HG03354 (cell line): ENCODE measurements around the gene CETP.
"Not testable (repeated sequence)": the region's sequence is repeated elsewhere in the genome, so short reads cannot be mapped to it uniquely, and the experiment has no call there.

Experiments used
- ATAC-seq: cut with Tn5 transposase; IDR thresholded peaks from one replicate; pipeline ENCODE4 v1.9.1; 2021; ENCODE audit warnings: mild to moderate bottlenecking; ENCODE audit not compliant: unreplicated experiment, poor library complexity, severe bottlenecking

CETP gene

DNA sequence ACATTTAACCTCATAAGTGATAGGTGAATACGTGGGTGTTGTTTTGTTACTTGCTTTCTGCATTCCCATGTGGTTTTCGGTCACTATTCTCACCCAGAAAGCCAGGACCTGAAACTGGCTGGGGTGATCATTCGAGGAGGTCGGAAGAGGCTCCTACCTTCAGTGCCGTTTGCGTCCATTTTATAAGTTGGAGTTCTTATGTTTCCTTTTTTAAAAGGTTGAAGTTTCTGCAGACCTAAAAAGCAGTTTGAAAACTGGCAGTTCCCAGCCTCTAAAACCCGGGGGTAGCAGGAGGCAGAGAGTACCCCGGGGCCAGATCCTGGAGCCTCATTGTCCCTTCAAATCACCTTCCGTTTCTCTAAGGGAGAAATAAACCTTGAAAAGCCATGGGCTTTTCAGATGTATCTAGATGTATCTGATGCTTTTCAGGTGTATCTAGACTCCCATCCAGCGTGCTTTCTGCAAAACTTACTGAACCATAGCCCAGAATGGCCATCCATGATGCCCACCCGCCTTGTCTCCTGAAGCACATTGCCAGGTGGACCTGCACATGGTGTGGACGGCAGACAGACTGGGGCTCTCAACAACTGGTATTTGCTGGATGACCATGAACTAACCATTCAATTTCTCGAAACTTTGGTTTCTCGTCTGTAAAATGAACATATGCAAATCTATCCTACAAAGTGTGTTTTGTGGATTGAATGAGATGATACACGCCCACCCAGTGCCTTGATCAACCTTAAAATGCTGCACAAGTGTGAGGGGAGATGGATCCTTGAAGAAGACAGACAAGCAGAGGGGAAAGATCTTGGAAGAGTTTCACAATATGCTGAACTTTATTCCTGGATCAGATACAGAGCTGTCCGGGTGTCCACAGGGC lies 28.9 kb downstream of the CETP start:
- ATAC-seq = no peak

DNA sequence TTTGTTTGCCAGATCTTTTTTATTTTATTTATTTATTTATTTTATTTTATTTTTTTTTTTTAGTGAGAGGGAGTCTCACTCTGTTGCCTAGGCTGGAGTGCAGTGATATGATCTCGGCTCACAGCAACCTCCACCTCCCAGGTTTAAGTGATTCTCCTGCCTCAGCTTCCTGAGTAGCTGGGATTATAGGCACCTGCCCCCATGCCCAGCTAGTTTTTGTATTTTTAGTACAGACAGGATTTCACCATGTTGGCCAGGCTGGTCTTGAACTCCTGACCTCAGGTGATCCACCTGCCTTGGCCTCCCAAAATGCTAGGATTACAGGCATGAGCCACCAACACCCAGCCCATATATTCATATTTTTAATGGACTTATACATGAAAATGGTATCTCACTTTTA lies 30.7 kb downstream of the CETP start:
- not testable (repeated sequence) for ATAC-seq

DNA sequence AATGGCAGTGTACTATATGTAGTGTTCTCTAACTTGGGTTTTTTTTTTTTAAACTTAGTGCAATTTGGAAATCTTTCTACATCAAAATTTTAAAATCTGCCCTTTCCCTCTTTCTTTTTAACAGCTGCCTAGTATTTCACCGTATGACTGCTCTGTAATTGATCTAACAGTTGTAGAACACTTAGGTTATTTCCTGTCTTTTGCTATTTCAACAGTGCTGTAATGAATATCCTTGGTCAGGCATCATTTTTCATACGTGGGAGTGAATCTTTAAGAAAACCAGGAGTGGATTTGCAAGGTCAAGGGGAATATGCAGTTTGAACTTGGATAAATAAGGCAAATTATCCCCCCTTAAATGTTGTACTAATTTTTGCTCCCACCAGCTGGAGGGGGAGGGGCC lies 31.5 kb downstream of the CETP start:
- no peak for ATAC-seq

DNA sequence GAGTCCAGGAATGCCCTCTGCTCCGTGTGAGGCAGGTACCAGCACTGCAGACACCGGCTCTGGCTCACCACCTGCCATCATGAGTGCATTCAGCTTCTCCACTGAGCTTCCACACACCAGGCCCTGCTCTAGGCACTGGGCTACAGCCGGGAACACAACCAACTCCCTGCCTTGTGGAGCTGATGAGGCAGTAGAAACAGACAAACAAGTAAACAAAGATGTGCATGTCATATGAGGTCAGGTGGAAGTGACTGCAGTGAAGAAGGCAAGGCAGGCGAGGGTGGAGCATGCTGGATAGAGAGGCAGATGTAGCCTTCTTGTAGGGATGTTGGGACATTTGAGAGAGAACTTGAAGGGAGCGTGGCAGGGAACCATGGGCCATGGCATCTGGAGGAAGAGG lies 32.6 kb downstream of the CETP start:
- ATAC-seq = no peak

DNA sequence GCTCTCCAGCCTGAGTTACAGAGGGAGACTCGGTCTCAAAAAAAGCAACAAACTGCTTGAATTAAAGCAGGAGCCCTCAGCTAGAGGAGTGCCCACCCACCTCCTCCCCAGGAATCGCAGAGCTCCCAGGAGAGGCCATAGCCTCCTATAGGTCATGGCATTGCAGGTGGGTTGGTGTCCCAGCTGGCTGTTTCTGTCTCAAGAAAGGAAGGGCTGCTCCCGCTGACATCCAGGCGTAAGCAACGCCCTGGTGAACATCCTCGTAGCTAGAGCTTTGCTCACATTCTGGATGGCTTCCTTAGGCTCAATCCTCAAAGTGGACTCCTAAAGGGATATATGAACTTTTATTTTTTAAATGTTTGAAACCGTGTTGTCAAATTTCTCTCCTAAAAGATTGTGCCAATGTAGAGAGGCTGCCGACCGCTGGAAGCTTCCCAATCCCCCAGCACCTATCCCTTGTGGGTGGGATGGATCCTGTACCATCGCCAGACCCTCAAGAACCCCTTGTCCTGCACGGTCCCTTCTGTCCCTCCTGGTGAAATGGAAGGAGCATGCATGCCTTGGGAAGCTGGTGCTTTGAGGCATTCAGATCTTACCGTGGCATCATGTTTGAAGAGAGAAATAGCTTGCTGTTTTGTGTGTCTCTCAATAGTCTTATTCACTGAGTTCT lies 33.5 kb downstream of the CETP start:
- no peak for ATAC-seq

DNA sequence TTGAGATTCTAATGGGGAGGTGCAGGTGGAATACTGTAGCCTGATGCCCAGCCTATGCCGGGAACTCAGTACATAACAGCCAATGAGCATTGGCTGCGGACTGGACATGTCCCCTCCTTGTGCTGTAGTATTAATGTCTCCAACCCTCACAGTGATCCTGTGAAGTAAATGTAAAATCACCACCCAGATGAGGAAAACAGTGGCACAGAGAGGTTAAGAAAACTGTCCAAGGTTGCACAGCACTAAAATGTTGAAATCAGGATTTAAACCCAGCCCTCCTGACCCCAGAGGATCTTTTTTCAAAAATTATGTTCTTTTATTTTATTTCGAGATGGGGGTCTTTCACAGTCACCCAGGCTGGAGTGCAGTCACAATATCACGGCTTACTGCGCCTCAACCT lies 35.5 kb downstream of the CETP start:
- ATAC-seq = no peak

DNA sequence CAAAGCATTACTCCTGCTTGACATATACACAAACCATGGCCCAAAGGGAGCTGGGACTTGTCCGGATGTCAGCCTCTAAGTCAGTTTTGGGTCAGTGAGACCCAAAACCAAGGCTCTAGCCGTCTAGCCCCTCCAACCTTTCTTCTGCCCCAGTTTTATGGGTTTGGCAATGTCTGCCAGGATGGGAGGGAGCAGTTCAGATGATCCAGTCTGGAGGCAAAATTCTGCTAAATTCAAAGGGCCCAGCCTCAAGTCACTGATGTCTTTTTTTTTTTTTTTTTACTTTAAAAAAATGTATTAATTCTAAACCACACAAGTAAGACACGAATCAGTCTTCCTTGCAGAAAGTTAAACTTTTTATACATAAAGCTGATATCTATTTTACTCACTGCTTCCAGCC lies 36.2 kb downstream of the CETP start:
- no peak for ATAC-seq

DNA sequence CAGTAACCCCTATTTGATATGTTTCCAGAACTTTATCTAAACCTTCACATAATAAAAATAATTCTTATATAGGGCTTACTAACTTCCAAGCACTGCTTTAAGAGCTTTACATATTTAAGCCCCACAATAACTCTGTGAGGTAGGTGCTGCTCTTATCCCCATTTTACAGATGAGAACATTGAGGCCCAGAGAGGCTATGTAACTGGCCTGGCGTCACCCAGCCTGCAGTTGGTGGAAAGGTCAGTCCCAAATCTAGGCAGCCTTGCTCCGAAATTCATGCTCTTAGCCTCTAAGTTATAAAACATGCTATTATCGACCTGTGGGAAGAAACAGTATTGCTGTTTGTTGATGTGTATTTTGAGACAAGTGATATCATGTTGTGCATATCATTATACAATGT lies 36.6 kb downstream of the CETP start:
- ATAC-seq = no peak

DNA sequence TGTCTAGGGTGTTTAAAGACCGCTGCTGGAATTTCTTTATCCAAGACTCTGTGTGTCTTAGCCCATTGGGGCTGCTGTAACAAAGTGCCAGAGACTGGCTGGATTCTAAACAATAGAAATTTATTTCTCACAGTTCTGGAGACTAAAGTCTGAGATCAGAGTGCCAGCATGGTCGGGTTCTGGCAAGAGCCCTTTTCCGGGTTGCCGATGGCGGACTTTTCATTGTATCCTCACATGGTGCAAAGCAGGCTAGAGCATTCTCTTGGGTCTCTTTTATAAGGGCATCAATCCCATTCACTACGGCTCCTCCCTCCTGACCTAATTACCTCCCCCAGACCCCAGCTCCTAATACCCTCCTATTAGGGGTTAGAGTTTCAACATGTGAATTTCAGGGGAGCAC lies 37.1 kb downstream of the CETP start:
- ATAC-seq = no peak

DNA sequence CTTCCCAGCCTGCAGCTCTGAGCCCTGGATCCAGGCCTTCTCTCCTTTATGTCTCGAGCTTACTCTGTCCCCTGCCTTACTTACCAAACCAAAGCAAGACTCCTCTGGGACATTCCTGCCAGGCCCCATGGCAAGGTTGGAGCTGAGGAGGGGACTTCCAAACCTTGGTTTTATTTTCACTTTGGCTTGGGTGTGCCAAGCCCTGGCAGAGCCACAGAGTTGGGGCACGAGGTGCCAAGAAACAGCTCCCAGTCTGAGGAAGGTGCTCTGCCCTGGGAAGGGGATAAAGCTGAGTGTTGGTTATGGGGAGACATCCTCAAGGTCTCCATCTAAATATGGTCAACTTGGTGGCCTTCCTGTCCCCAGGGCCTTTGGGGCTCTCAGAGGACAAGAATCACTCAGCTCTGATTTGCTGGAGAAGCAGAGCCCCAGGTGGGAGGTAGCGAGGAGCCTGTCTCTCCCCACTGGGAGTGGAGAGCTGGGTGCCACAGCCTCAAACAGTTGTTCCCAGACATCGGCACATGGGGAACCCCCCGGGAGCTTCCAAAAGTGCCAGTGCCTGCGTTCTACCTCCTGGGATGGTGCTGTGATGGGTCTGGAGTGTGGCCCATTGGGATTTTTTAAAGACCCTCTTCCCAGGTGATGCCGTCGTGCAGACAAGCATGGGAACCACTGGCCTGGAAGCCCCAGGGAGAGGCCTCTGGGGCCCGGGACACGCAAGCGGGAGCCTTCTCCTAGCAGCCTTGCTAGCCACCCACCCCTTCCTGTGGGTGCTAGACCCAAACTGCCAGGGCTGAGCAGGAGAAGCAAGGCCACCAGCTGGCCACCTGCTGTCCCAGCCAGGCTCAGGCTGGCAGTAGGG lies 37.9 kb downstream of the CETP start:
- peak; percentile 29 for ATAC-seq

DNA sequence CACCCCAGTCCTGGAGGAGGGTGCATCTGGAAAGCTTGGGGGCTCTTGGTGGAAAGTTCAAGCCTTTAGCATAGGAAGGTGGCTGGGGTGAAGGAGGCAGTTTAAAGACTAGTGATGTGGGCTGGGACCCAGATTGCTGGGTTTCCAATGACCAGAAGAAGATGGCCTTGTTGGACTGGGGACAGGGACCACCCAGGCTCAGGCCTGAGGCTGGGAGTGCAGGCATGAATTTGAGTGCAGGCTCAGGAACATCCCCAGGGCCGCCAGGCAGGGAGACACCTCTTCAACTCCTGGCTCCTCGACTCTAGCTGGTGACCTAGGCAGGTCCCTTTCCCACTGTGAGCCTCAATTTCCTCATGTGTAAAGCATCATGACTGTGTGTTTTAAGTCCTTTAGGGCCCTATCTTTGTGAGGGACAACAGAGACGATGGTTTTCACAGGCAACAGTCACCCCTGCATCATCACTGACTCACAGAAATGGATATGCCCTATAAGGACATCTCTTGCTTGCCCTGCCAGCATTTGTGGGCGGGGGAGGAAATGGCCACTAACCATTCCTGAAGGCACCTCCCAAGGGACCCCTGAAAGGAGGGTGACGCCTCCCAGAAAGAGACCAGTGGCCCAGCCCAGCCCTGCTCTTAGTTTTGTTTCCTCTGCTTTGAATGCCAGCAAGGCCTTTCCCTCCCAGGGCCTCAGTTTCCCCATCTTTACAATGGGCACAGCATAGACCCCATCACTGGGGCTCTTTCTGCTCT lies 38.7 kb downstream of the CETP start:
- peak; percentile 55 for ATAC-seq

DNA sequence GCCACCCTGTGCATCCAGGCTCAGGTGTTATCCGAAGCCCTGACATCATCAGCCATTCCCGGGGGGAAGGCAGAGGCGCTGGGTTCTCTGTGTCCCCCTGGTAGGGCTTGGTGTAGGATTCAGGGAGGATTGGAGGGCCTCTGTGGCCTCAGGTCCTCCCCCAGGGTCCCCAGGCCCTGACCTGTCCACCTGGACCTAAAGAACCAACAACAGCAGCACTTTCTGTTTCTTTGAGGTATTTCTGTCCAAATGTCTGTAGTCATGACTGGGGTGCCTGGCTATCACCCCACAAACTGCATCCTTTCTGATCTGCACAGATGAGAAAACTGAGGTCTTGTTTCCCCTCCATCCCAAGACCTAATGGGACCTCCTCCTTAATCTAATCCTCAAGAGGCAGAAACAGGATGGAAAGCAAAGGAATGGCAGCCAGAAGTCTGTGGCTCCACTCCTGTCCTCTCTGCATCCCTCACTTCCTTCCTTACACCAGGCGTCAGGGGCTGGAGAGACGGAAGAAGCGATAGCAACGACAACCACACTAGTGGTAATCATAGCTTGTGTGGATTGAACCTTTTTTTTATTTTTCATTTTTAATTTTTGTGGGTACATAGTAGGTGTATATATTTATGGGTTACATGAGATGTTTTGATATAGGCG lies 39.4 kb downstream of the CETP start:
- ATAC-seq = no peak

DNA sequence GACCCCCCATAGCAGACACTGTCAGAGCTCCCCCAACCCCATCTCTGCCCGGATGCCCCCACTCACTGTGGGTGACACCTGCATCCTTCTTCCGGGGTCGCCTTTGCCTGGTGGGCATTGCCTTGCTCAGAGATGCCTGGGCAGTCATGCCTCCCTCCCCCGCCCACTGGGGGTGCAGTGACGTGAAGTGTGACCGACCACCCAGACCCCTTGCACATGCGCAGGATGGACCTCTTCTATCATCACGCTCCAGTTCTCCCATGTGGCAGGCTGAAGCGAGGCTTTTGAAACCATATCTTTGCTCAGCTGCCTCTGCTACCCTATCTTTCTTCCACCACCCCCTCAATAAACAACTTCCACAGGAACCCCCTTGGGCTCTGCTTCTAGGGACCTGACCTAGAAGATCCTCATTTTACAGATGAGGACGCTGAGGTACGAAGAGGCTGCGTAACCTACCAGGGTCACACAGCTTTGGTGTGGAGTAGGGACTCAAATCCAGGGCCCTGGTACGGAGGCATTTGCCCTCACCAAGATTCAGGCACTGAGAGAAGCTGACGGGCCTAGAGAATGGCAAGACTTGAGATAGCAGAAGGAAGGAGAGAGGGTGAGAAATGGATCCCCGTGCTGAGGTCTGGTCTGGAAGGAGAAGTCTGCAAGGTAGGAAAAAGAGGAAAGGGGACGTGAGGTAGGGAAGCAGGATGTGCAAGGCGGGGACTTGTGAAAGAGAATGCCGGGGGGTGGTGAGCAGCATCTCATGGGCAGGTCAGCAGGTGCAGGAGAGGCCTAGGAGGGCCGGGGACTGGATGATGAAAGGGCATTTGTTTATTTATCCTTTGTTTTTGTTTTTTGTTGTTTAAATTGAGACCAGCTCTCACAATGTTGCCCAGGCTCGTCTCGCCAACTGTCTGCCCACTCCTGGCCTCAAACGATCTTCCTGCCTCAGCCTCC lies 42.0 kb downstream of the CETP start:
- no peak for ATAC-seq

DNA sequence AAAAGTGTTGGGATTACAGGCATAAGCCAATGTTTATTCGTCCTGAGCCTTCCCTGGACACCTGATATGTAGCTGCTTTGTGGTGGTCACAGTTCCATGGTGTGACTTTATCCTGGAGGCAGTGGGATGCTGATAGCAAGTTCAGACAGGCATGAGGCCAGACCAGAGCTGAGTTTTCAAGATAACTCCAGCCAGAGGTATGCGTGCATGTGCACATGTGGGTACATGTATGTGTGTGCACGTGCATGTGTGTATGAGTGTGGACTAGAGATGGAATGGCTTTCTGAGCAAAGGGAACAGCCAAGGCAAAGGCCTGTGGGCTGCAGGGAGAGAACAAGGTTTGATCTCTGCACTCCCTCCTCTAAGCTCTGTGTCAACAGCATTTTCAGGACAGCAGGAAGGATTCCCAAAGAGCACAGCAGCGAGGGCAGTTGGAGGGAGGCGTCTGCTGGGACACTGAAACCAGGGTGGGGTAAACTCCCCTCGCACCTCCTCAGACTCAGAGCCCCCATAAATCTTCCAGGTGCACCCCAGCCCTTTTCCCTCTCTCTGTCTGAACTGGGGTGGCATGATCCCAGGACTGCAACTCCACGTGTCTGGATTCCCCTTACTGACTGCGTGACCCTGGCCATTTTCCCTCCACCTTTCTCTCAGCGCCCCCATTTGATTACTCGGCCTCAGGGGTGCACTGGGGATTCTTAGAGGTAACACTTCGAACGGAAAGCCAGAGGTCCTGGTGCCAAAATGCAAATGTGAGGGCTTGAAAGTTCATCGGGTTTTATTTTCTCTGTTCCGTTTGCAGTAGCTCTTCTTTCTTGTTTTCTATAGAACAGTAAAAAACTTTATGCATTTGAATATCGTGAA lies 42.9 kb downstream of the CETP start:
- no peak for ATAC-seq

DNA sequence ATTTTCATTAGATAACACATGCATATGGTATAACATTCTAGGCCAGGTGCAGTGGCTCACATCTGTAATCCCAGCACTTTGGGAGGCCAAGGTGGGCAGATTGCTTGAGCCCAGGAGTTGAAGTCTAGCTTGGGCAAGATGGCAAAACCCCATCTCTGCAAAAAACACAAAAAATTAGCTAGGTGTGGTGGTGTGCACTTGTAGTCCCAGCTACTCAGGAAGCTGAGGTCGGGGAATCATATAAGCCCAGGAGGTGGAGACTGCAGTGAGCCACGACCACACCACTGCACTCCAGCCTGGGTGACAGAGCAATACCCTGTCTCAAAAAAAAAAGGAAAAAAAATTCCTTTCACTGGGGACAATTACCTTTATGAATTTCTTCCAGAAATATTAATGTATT lies 43.8 kb downstream of the CETP start:
- not testable (repeated sequence) for ATAC-seq

DNA sequence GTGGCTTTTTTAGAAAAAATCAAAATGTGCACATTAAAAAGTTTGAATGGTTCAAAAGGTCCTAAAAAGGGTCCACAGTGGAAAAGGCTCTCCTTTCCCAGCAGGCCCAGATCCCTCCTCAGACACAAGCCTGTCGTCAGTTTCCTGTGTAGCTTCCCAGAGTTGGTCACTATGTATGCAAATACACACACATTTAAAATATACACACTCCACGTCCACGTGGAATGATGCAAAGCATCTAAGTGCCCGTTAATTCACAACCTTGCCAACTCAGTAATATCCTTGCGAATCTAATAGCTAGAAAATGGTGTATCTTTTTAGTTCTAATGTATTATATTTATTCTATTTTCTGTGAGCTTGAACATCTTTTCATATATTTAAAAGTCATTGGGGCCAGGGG lies 45.3 kb downstream of the CETP start:
- no peak for ATAC-seq

DNA sequence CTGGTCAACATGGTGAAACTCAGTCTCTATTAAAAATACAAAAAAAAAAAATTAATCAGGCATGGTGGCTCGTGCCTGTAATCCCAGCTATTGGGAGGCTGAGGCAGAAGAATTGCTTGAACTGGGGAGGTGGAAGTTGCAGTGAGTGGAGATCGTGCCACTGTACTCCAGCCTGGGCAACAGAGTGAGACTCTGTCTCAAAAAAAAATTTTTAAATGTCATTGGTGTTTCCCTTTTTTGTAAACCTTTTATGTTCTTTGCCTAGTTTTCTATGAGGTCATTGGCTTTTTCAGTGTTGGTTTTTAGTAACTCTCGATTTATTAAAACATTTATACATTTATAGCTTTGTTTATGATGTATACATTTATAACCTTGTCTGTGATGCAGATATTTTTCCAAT lies 45.8 kb downstream of the CETP start:
- no peak for ATAC-seq
